ENCODE measurements around the gene HS3ST6. TPM values are rescaled to one million over a fixed set of nuclear protein-coding genes. Genes with fewer than 3 reads are reported as not detected.

HS3ST6 gene
- total and polyA plus RNA-seq, 9 of the 15 experiments (the other 6 are each of a cell fraction or from before 2014, with no cell fraction given): not detected

DNA sequence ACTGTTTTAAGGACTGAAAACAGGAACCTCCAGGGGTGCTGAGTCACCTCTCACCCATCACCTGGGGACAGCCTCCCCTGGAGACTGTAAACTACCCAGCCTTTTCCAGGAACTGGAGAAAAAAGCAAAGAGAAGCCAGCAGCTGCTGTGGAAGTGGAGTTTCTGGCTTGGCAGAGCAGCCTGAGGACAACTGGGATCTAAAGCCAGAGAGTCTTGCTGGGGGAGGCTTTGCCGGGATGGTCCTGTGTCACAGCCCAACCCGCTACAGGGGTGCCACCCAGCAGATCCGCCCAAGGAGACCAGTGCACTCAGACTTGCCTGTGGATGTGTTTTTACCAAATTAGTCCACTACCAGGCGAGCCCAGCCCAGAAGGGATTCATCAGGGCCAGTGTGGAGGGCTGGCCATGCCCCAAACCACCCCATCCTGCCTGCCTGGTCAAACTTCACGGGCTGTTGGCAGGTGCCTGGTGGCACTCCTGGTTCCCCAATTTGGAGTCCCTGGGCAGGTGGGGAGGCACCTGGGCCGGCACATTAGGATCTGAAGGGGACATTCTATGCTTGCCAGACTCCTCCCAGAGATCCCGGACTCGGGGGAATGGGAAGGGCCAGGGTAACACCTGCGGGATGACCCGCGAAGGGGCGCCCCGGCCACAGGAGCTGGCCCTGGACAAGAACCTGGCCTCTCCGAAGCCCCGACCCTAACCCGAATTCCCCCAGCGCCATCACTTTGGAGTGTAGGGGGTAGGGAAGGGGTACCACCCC, 24.0 kb upstream of the HS3ST6 start (continued):
- TF ChIP-seq, protein P1, sequence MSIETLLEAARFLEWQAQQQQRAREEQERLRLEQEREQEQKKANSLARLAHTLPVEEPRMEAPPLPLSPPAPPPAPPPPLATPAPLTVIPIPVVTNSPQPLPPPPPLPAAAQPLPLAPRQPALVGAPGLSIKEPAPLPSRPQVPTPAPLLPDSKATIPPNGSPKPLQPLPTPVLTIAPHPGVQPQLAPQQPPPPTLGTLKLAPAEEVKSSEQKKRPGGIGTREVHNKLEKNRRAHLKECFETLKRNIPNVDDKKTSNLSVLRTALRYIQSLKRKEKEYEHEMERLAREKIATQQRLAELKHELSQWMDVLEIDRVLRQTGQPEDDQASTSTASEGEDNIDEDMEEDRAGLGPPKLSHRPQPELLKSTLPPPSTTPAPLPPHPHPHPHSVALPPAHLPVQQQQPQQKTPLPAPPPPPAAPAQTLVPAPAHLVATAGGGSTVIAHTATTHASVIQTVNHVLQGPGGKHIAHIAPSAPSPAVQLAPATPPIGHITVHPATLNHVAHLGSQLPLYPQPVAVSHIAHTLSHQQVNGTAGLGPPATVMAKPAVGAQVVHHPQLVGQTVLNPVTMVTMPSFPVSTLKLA (conservative IDR thresholded peaks at IDR 0.05): peak in 1 of 2 experiments; percentile 57; a peak in 1 of 4 replicates
- TF ChIP-seq HSF4 (CRISPR knock-in tag; IDR thresholded peaks at IDR 0.05; ENCODE audit: borderline replicate concordance) (no peak), SIN3A (IDR thresholded peaks at IDR 0.05; ENCODE audit: borderline replicate concordance in 2 of 2, control insufficient read depth in 1 of 2, low read depth in 2 of 2, low read length in 2 of 2) (peak in 1 of 2 experiments; percentile 58; a peak in 2 of 4 replicates), RBM22 (IDR thresholded peaks at IDR 0.05; ENCODE audit: low read depth, low read length, poor library complexity, severe bottlenecking) (no peak), ARID1B (IDR thresholded peaks at IDR 0.05) (peak; percentile 68), MYNN (IDR thresholded peaks at IDR 0.05) (peak; percentile 62; the same call in 1 of the 2 replicates), MYNN (CRISPR knock-in tag; IDR thresholded peaks at IDR 0.05) (no peak), ZC3H4 (CRISPR knock-in tag; IDR thresholded peaks at IDR 0.05; ENCODE audit: borderline replicate concordance) (peak; percentile 51; the same call in 1 of the 2 replicates), ZEB2 (IDR thresholded peaks at IDR 0.05) (peak; percentile 81), RBFOX2 (IDR thresholded peaks at IDR 0.05; ENCODE audit: low read depth, low read length) (no peak), SPI1 (IDR thresholded peaks at IDR 0.05; ENCODE audit: borderline replicate concordance, low read depth, low read length) (peak; percentile 84), XRCC5 (IDR thresholded peaks at IDR 0.05; ENCODE audit: low read depth, low read length) (no peak), FOXJ2 (tag; IDR thresholded peaks at IDR 0.05) (no peak), KDM5B (IDR thresholded peaks at IDR 0.05; ENCODE audit: insufficient replicate concordance, low read depth, low read length) (peak; percentile 16), DPF2 (IDR thresholded peaks at IDR 0.05) (peak; percentile 66), NR2C1 (IDR thresholded peaks at IDR 0.05) (no peak), NR2C1 (tag; IDR thresholded peaks at IDR 0.05) (no peak), MAZ (CRISPR knock-in tag; conservative IDR thresholded peaks at IDR 0.05 in 1 of 2, IDR thresholded peaks at IDR 0.05 in 1 of 2) (peak in 1 of 2 experiments; percentile 5; a peak in 1 of 4 replicates), FOXM1 (IDR thresholded peaks at IDR 0.05; ENCODE audit: low read depth) (no peak), FOXM1 (CRISPR knock-in tag; IDR thresholded peaks at IDR 0.05; ENCODE audit: low read depth) (no peak), ZBED1 (IDR thresholded peaks at IDR 0.05) (no peak)
- TF ChIP-seq, protein P2, sequence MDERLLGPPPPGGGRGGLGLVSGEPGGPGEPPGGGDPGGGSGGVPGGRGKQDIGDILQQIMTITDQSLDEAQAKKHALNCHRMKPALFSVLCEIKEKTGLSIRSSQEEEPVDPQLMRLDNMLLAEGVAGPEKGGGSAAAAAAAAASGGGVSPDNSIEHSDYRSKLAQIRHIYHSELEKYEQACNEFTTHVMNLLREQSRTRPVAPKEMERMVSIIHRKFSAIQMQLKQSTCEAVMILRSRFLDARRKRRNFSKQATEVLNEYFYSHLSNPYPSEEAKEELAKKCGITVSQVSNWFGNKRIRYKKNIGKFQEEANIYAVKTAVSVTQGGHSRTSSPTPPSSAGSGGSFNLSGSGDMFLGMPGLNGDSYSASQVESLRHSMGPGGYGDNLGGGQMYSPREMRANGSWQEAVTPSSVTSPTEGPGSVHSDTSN (CRISPR knock-in tag; IDR thresholded peaks at IDR 0.05; ENCODE audit: low read depth): 0 out of 2 replicates have a peak, but pooled peaks have one; percentile 13
- TF ChIP-seq, protein P2 (tag; conservative IDR thresholded peaks at IDR 0.05; ENCODE audit: low read depth): 0 out of 2 replicates have a peak, but pooled peaks have one; percentile 10
- TF ChIP-seq, protein P3, sequence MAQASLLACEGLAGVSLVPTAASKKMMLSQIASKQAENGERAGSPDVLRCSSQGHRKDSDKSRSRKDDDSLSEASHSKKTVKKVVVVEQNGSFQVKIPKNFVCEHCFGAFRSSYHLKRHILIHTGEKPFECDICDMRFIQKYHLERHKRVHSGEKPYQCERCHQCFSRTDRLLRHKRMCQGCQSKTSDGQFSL (CRISPR knock-in tag; IDR thresholded peaks at IDR 0.05): no peak
- TF ChIP-seq, protein P3 (tag; IDR thresholded peaks at IDR 0.05): no peak
